HG02759 (cell line): Measurements from ENCODE around the gene TLE4.

Source experiments
- ATAC-seq: cut with Tn5 transposase; IDR thresholded peaks from one replicate; pipeline ENCODE4 v1.9.1; 2021; ENCODE audit warnings: mild to moderate bottlenecking, moderate library complexity; ENCODE audit not compliant: unreplicated experiment

Gene TLE4

DNA sequence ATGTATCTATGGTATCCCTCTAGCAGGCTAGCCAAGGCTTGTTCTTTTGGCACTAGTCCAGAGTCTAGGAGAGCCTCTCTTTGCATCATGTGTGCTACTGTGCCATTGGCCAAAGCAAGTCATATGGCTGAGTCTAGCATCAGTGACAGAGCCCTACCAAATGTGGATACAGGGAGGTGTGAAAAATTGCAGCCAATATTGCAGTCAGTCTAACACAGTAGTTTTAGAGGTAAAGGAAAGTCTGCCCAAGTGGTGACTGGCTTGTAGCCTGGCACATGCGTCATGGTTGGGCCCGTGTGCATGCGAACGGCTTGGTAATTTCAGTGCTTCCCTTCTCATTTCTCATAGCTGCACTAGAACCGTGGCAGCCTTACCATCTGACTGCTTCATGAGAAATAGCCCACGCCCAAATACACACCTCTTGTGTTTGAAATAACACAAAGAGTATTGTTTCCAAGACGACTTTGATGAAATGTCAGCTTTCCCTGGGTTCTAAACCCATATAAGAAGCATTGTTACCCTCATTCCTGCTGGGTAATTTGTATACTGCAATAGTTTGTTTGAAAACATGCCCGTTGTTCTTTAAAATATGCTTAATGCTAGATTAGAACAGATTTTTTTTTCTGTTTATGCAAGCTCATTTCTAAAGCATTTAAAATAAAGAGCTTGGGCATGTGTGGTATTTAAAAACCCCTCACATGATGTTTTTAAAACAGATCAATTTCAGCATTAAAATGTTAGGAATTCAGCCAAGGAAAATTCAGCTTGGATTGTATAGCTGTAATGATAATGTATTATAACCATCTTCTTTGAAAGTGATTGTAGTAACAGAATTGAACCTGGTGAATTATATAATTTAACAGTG is 113.2 kb downstream of the TLE4 start:
- ATAC-seq, result no peak

DNA sequence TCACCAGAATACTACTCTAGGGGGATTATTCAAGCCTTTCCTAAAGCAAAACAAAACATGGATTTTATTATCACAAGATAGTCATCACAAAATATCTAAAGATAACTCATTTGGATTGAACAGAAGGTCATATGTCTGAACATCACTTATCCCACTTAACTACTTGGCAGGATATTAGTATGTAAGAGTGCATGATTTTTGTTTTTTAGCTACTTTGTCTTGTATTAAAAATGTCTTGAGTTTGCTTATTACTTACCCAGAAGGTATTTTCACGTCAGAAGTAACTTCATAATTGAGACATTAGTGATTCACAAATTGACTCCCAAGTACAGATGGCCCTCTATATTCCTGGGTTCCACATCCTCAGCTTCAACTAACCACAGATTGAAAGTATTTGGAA is 113.8 kb downstream of the TLE4 start:
- no peak for ATAC-seq

DNA sequence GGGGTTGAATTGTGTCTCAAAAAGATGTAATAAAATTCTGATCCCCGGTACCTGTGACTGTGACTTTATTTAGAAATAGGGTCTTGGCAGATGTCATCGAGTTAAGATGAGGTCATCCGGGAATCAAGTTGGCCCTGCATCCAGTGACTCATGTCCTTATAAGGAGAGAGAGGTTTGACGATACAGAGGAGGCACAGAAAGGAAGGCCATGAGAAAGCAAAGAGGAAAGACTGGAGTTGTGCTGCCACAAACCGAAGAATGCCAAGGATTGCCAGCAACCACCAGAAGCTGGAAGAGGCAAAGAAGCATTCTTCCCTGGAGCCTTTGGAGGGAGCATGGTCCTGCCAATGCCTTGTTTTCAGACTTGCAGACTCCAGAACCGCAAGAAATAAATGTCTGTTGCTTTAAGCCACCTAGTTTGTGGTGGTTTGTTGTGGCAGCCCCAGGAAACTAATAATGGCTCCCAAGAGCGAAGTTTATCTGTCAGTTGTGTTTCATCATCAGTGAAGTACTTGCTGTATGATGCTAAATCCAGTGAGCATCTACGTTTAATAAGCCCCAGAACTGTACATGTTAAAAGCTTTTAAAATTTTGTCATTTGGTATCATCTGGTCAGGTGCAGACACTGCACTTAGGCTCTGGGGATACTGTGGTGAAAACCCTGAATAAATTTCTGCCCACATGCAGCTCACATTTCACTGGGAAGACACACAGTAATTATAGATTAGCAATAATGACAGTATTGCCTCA is 114.8 kb downstream of the TLE4 start:
- no peak for ATAC-seq

DNA sequence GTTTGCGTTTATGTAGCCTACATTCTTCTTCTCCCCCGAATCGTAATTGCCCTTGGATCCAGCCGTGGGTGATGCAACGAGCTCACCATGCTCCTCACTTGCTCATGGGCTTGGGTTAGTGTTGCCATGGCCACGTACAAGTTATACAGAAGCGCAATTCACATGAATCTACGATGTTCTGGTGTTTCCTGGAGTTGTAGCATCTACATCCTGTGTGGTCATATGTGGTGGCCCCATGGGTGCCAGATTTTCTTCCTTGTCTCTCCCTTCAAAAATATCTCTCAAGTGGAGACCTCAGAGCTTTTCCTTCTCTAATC is 115.3 kb downstream of the TLE4 start:
- ATAC-seq, result no peak

DNA sequence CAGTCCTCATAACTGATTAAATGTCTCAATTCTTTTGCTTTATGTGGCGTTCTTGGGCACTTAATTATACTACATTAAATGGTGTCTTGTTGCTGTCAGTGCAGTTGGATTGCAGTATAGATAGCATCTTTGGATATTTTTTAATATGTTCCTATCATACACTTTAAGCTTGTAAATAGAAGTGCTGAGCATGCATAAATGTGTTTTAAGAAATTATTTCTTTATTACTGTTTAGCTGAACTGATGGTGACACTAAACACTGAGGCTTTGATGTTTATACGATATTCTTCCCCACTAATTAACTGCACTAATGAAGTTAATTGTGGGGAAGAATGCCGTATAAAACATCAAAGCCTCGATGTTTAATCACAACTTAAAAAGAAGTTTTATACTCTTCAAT is 116.6 kb downstream of the TLE4 start:
- ATAC-seq, result no peak

DNA sequence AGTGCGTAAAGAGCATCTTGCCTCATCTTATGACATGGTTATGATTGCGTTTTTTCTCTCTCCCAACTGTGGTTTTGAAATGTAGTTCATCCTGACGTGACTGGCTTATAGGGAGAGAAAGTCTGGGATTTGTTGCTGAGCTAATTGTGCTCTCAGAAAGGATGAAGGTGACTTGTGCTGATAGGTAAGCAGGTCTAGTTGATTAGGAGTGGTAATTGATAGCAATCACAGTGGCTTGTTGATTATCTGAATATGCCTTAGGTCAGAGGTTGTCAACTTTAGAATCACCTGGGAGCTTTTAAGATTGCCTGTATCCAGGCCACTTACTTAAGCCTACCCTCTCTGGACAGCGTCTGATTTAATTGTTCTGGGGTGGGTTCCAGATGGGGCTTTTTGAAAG is 117.8 kb downstream of the TLE4 start:
- no peak for ATAC-seq

DNA sequence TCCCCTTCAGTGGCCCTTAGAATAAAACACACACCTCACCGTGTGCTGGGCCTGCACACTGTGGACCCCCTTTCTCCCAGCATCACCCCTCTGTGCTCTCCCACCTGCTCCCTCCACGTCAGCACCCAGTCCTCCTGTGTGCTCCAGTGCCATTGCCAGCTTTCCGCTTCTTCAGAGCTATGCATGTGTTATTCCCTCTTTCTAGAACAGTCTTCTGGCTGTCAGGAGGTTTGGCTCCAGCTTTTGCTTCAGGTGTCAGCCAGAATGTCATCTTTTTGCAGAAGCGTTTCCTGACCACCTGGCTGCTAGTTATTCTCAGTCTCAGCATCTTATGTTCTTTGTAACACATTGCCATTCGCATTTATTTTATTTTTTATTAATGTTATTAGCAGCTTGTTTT is 119.7 kb downstream of the TLE4 start:
- no peak for ATAC-seq

DNA sequence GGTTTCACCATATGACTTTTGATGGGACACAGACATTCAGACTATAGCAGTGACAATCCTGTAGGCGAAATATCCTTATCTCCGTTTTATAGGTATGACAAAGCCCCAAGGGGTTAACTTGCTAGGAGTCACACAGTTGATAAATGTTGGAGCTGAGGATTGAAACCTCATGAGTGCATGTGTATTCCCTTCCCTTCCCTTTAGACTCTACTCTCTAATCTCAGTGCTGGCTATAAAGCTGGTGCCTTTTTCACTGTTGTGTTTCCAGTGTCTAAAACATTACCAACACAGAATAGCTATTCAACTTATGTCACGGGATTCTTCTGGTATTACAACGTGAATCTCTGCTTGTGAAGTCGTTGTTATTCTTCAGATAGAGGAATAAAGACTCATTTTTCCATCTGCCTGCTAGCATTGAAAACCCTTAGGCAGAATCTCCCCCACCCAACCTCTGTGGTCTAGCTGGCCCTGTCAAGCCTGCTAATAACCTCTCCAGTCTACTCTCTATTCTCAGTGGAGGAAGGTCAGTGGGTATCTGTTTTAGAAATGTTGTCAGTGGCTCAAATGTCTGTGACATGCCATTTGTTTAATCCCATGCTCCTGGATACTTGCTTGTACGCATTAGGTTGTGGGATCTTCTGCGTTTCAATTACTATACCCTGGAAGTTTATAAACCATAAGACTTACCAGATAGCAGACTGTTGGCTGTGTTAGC is 121.2 kb downstream of the TLE4 start:
- no peak for ATAC-seq

DNA sequence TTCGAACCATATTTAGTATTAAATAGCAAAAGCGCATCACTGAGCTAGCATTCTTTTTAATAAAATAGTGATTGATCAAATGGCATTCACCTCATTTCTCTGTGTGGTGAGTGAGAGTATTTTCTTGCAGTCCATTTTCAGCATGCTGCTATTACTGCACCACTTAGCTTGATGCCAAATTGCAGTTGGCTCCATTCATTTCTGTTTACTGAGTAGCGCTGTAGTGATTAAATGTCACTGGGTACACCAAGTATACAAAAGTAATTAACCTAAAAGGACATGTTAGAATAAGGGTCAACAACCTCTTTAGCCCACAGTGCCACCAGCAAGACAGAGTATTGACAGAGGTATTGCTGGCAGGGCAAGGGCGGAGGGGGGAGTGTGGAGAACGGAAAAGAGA is 122.0 kb downstream of the TLE4 start:
- no peak for ATAC-seq

DNA sequence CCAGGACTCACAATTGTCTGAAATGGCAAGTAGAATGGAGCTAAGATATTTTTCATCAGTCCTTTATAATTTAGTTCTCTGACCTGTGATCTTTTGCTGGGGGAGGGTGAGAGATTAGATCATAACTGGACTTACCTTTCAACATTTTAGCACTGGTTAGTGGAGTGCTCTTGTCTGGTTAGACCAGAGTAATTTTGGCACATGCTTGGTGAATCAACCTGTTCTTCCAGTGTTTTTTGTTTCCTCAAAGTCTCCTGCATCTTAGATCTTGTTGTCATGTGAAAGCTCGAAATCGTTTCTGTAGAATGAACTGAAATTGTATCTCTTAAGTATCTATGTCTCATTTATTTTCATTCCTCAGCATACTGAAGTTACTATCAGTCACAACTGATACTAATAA is 122.4 kb downstream of the TLE4 start:
- ATAC-seq, result no peak

DNA sequence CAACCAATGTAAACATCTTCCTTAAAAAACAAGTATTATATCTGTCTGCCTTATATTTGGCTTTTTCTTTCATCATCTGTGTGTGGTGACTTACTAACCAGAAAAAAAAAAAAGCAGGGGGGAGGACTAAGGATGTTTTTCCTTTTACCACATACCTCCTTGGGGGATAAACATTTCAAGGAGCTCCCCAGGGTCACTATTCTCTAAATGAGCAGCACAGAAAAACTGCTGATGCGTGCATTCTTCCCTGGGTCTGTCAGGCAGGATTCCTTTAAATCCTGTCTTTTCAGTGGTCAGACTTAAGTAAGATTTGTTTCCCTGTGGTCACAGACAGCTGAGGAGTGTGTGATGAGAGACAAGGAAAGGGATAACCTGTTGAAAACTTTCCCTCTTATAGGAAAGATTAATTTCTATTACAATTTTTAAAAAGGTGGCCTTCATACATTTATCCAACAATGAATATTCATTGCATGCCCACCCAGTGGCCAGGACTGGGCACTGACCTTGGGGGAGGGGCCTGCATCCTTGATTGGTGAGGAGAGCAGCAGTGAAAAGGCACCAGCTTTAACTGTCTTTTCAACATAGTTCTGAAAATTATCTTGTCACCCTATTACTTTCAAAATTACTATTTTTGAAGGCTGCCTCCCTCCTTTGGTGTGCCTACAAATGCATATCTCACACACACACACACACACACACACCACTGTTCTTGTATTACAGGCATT is 123.1 kb downstream of the TLE4 start:
- ATAC-seq, result no peak

DNA sequence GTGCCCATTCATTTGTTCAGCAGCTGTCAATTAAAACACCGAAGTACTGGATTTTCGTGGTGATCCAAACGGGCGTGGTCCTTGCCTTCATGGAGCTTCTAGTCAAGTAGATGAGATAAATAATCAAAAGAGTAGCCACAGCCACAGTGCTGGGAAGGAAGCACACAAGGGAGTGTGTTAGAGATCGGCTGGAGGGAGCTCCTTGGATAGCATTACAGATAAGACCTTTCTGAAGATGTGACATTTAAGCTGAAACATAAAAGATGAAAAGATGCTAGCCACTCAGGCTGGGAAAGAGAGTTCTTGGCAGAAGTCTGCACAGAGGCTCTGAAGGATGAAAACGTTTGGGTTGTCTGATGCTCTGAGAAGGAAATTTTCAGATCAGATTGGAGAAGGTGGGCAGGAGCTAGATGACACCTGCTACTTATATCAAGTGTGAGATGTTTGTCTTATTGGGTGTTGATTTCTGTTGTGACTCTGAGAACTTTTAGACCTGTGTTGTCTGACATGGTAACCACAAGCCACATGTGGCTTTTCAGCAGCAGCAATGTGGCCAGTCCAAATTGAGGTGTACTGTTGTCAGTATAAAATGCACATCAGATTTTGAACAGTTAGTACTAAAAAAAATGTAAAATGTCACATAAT is 123.9 kb downstream of the TLE4 start:
- no peak for ATAC-seq

DNA sequence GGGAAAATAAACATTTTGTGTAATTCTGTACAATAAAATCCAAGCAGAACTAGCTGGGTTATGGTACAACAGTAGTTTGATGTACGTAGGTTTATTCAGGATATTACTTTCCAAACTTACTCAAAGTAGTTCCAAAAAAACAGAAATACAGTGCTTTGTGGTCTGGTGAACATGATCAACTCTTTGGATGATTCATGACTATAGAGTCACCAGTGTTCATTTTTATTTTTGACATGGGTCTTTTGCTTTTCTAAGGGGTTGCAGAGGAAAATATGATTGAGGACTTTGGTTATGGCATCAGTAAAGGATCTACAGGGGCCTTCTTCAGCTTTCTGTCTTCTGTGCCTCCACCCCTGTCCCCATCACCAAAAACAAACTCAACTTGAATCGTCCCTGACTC is 127.2 kb downstream of the TLE4 start:
- ATAC-seq, result no peak

DNA sequence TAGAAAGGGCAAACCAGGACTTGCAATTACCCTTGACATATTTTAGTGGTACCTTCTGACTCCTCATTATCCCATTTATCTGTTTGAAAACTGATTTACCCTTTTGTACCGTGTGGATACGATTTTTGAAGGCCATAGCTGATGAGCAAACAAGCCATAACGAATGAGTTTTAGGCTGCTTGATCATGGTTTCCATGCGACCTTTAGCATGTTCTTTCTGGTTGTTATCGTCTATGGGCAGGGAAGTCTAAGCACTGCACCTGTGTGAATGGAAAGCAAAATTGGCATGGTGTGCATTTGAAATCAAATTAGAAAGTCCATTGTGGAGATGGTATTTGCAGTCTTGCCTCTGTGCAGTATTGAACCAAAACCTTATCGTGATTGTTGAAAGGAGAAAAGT is 127.7 kb downstream of the TLE4 start:
- no peak for ATAC-seq

DNA sequence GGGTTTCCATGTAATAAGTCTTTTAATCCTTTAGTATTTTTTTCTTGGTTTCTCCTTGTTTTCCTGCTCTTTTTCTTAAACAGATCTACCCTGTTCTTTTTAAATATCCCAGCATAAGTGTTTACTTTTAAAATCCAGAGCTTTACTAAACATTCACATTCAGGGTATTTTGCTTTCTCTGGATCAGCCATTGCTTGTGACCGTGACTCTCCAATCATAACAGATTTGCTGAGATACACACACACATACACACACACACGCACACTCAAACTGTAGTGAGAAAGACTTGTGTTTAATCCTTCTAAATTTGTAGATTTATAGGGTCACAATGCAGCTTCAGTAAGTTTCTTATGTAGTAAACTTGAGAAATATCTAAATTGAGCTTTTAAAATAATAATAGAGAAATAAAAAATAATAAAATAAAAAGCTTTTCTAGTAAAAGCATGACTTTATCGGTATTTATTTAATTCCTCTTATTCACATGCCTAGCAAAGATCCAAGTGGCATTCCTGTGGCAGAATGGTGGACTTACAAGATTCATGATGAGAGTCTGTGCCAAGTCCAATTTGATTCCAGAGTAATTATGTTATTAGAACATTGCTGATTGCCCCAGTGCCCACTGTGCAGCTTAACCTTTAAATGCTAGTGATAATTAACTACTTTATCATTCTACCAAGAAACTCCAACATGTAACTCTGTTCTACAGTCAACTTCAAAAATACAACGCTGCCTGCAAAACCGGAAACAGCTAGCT is 129.0 kb downstream of the TLE4 start:
- no peak for ATAC-seq

DNA sequence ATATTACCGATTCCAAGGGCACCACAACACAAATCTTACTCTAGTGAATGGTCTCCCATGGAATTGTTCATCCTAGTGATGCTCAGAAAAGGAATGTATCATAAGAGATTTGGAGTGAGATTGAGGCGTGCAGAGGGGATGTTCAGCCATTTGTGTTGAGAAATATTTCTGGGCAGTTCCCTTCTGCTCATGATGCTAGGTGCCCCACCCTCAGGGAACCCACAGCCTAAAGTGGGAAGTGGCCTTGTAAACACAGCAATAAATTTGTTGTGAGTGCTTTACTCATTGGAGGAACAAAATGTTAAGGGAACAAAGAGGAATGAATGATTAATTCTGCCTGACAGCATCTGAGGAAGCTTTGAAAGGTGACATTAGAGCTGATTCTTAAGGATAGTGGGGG is 129.9 kb downstream of the TLE4 start:
- no peak for ATAC-seq

DNA sequence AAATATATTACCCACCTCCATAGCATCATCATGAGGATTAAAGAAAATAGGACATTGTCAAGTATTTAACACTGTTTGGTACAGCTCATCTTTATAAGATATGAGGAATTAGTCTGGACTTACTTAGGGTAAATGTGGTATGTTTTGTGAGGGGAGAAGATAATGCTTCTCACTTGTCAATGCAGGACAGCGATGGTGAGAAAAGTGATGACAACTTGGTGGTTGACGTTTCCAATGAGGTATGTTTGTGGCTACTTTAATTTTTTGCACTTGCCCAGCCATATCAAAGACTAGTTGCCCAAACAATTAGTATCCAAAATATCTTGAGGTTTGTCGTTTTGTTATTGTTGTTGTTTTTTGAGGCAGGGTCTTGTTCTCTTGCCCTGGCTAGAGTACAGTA is 133.9 kb downstream of the TLE4 start:
- ATAC-seq, result no peak

DNA sequence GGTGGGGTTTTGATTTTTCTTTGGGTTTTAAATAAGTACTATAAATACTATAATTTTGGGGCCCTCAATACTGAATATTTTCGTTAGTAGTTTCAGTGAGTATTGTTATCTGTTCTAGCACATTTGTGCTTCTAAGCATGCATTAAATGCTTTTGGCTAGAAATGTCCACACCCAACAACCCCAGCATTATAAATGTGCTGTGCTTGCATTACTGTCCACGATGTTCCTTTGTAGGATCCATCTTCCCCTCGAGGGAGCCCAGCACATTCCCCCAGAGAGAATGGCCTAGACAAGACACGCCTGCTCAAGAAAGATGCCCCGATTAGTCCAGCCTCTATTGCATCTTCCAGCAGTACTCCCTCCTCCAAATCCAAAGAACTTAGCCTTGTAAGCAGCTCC is 134.7 kb downstream of the TLE4 start:
- ATAC-seq, result no peak

DNA sequence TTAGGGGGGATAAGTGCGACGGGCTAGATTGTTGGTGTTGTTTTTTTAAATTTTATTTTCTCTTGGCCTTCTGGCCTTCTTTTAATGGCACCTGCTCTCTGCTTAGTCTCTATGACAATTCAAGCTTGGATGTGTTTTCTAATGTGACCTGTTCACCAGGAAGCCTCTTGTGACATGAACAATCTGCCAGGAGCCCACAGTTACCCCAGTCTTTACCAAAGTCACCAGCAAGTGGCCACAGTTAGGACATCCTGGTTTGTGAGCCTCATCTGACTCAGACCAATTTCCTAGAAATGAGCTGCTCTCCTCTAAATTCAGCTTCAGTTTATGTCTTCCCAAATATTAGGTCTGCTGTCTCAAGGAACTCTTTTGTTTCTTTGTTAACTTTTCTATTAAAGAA is 135.8 kb downstream of the TLE4 start:
- ATAC-seq, result no peak

DNA sequence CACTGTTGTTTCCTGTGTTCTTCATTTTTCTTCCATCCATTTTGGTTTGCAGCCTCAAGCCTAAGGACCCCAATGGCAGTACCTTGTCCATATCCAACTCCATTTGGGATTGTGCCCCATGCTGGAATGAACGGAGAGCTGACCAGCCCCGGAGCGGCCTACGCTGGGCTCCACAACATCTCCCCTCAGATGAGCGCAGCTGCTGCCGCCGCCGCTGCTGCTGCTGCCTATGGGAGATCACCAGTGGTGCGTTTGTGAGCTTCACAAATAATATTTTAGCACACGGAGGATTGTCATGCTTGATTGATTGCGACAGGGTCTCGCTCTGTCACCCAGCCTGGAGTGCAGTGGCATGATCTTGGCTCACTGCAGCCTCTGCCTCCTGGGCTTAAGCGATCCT is 136.8 kb downstream of the TLE4 start:
- no peak for ATAC-seq
